Neutrophil (primary cell): Measurements from ENCODE around the gene AQP9.
A peak's percentile ranks its signal among the peaks of the same experiment; 100 is the strongest.

Source experiments
- H3K27ac ChIP-seq: fragments of 200-600 bp; sonication (generic); 2 replicates; pipeline ENCODE4 v1.5.1; 2016; ENCODE audit warnings: mild to moderate bottlenecking, moderate library complexity
- H3K27me3 ChIP-seq: fragments of 200-600 bp; sonication (generic); 2 replicates; pipeline ENCODE4 v1.6.0; 2016; ENCODE audit warnings: mild to moderate bottlenecking
- H3K36me3 ChIP-seq: fragments of 200-600 bp; sonication (generic); 2 replicates; pipeline ENCODE4 v1.5.1; 2017
- H3K4me1 ChIP-seq, 2 experiments: fragments of 200-600 bp in 1 of 2; sonication (generic) in 1 of 2; 1 replicate in 1 of 2; 2 replicates in 1 of 2; pipeline versions ENCODE4 v1.5.1 to v1.6.1; 2013 to 2016; ENCODE audit warnings: low read depth in 1 of 2, low read length in 1 of 2, mild to moderate bottlenecking in 1 of 2, moderate library complexity in 1 of 2; ENCODE audit not compliant: control insufficient read depth in 1 of 2, insufficient read depth in 1 of 2
- H3K4me3 ChIP-seq, 2 experiments: fragments of 200-600 bp in 1 of 2; sonication (generic) in 1 of 2; 1 replicate in 1 of 2; 2 replicates in 1 of 2; pipeline ENCODE4 v1.5.1; 2013 to 2016; ENCODE audit warnings: low read depth in 1 of 2, low read length in 1 of 2, mild to moderate bottlenecking in 1 of 2, moderate library complexity in 1 of 2
- H3K9me3 ChIP-seq: fragments of 200-600 bp; sonication (generic); 2 replicates; pipeline ENCODE4 v1.5.1; 2016
- CTCF ChIP-seq: fragments of 200-600 bp; sonication (generic); IDR thresholded peaks from 2 replicates; pipeline ENCODE4 v1.5.1; 2016; ENCODE audit warnings: antibody characterized with exemption

AQP9 gene

GRCh38 chr15:58175955-58176354, 37.8 kb downstream of the AQP9 start:
- peak overlapping the region; percentile 20 for H3K27ac ChIP-seq
- H3K4me1 ChIP-seq, result no peaks in the 10 kb centered on the region
- H3K4me3 ChIP-seq, result no peak overlapping the region
- H3K27me3 ChIP-seq, result no peaks in the 10 kb centered on the region
- peaks cover 5% of the 10 kb centered on the region for H3K9me3 ChIP-seq
- TF ChIP-seq CTCF, result no peak
- H3K36me3 ChIP-seq, result peaks cover 100% of the 10 kb centered on the region

DNA sequence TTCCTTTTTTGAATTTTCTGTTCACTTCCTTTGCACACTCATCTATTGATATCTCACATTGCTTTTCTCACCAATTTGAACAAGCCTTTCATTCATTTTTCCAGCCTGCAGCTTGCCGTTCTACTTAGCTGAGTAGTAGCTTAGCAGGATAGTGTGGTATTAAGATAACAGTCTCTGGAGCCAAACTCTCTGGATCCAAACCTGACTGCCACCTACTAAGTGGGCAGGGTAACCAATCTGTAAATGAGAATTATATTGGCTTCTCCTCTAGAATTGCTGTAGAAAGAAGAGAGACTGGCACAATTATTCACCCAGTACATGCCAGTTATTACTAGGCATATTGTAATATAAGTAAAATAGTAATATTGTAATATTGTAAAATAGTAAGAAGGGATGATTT, 40.5 kb downstream of the AQP9 start:
- H3K36me3 ChIP-seq, result peaks cover 100% of the 10 kb centered on the region
- no peak overlapping the region for H3K4me3 ChIP-seq
- no peak for TF ChIP-seq CTCF
- H3K27me3 ChIP-seq, result no peaks in the 10 kb centered on the region
- peak overlapping the region; percentile 1 for H3K27ac ChIP-seq
- H3K9me3 ChIP-seq, result no peaks in the 10 kb centered on the region
- no peaks in the 10 kb centered on the region for H3K4me1 ChIP-seq

GRCh38 chr15:58179206-58179605, 41.0 kb downstream of the AQP9 start:
- Histone ChIP-seq H3K36me3 (peaks cover 100% of the 10 kb centered on the region), H3K4me1 (no peaks in the 10 kb centered on the region), H3K9me3 (no peaks in the 10 kb centered on the region), H3K27me3 (no peaks in the 10 kb centered on the region), H3K27ac (no peak overlapping the region), H3K4me3 (no peak overlapping the region)
- no peak for TF ChIP-seq CTCF

DNA sequence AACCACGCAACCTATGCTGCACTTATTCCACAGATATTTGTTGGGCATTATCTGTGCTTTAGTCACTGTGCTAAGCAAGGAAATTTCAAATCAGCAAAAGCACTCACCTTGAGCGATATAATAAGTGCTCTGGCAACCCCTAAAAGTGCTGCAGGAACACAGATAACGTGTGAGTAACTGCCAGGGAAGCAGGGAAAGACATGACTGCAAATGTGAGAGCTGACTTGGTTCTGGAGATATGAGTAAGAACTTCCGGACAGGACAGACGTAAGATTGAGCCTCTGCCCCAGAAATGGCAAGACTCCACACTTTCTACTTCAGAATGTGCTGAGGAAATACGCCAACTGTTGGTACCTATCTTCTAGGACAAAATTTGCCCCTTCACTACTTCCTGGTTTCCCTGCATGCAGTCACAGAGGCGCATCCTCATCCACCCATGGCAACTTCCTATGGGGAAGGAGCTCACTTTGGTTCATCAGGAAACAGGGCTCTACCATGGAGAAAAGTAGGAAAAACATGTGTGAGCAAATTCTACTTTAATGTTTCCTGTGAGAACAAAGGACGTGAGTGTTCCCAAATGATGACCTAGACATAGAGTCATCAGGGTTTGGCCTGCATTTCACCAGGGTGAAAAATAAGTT, 41.7 kb downstream of the AQP9 start:
- H3K36me3 ChIP-seq, result peaks cover 100% of the 10 kb centered on the region
- no peak for TF ChIP-seq CTCF
- H3K4me1 ChIP-seq, result no peaks in the 10 kb centered on the region
- H3K4me3 ChIP-seq, result no peak overlapping the region
- no peaks in the 10 kb centered on the region for H3K27me3 ChIP-seq
- no peaks in the 10 kb centered on the region for H3K9me3 ChIP-seq
- H3K27ac ChIP-seq, result peak overlapping the region; percentile 30

GRCh38 chr15:58182460-58183163, 44.4 kb downstream of the AQP9 start:
- Histone ChIP-seq H3K4me1 (no peaks in the 10 kb centered on the region), H3K36me3 (peaks cover 88% of the 10 kb centered on the region), H3K27me3 (peaks cover 18% of the 10 kb centered on the region), H3K27ac (peak overlapping the region; percentile 16), H3K4me3 (no peak overlapping the region), H3K9me3 (no peaks in the 10 kb centered on the region)
- TF ChIP-seq CTCF, result peak; percentile 34
